Gastrocnemius medialis (tissue), 4 donors: ENCODE data around the gene SUPT7L. TPM values are rescaled to one million over a fixed set of nuclear protein-coding genes. Genes with fewer than 3 reads are reported as not detected.

ENCODE experiments used
- ATAC-seq, 2 donors: fragments of 150-250 bp; one replicate each; pipeline ENCODE4 v1.9.1; 2016
- DNase-seq, 2 donors: peaks; one replicate each; pipeline ENCODE4 v3.0.0-alpha.2; 2019
- H3K27ac ChIP-seq, 4 donors: fragments of 200-600 bp; sonication (generic); 1 replicate in 1 of 4; 2 replicates in 3 of 4; pipeline ENCODE4 v1.5.1; 2016 to 2018; ENCODE audit warnings: mild to moderate bottlenecking in 2 of 4, moderate library complexity in 1 of 4
- H3K27me3 ChIP-seq, 3 donors: fragments of 200-600 bp; sonication (generic) in 2 of 3; 1 replicate in 1 of 3; 2 replicates in 2 of 3; pipeline versions ENCODE4 v1.5.1 to v1.6.0; 2016 to 2019; ENCODE audit warnings: mild to moderate bottlenecking in 1 of 3, moderate library complexity in 1 of 3
- H3K36me3 ChIP-seq, 2 donors: fragments of 200-600 bp; sonication (generic) in 1 of 2; one replicate each; pipeline ENCODE4 v1.5.1; 2017 to 2018
- H3K4me1 ChIP-seq, 2 donors: fragments of 200-600 bp; sonication (generic) in 1 of 2; one replicate each; pipeline ENCODE4 v1.5.1; 2016 to 2017; ENCODE audit warnings: mild to moderate bottlenecking in 2 of 2
- H3K4me3 ChIP-seq, 4 donors: fragments of 200-600 bp; sonication (generic) in 3 of 4; 1 replicate in 1 of 4; 2 replicates in 3 of 4; pipeline ENCODE4 v1.5.1; 2016 to 2019; ENCODE audit warnings: mild to moderate bottlenecking in 2 of 4
- H3K9me3 ChIP-seq, 3 donors: fragments of 200-600 bp; sonication (generic) in 2 of 3; 1 replicate in 1 of 3; 2 replicates in 2 of 3; pipeline ENCODE4 v1.5.1; 2016 to 2019
- POLR2A ChIP-seq, 2 donors: fragments of 450-650 bp; IDR thresholded peaks; one replicate each; pipeline ENCODE4 v1.6.1; 2017; ENCODE audit warnings: antibody characterized with exemption in 2 of 2, mild to moderate bottlenecking in 2 of 2, moderate library complexity in 2 of 2
- in situ Hi-C, 4 donors: fragments of 200-750 bp; cut with MboI; loops; one replicate each; pipeline versions ENCODE4 v1.15.0 to v1.8.0; 2017; ENCODE audit warnings: low sequenced_read_pairs in 4 of 4
- intact Hi-C: fragments of 100-400 bp; cut with DNase I; formaldehyde crosslinking; loops from one replicate; pipeline ENCODE4 v1.15.1; 2023; ENCODE audit warnings: low total_unique reads
- total RNA-seq, 4 donors: library from RNA; depleted of rRNA; stranded (reverse); fragments of >200 nt; gene quantifications; one replicate each; pipeline versions ENCODE4 v1.1.0 to v1.2.3, GENCODE V29; 2016
- TF ChIP-seq, protein P1 (sequence below), 5 experiments: fragments of 450-650 bp in 3 of 5; fragments of 200-600 bp in 2 of 5; sonication (generic) in 2 of 5; IDR thresholded peaks in 4 of 5; conservative IDR thresholded peaks in 1 of 5; 1 replicate in 4 of 5; 2 replicates in 1 of 5; pipeline ENCODE4 v1.5.1; 2016 to 2019; ENCODE audit warnings: antibody characterized with exemption in 5 of 5, mild to moderate bottlenecking in 3 of 5, moderate library complexity in 3 of 5

Gene SUPT7L
- total RNA-seq, 4 donors from 2014 or later: 14.6 to 26.0 (median 21.9) TPM

DNA sequence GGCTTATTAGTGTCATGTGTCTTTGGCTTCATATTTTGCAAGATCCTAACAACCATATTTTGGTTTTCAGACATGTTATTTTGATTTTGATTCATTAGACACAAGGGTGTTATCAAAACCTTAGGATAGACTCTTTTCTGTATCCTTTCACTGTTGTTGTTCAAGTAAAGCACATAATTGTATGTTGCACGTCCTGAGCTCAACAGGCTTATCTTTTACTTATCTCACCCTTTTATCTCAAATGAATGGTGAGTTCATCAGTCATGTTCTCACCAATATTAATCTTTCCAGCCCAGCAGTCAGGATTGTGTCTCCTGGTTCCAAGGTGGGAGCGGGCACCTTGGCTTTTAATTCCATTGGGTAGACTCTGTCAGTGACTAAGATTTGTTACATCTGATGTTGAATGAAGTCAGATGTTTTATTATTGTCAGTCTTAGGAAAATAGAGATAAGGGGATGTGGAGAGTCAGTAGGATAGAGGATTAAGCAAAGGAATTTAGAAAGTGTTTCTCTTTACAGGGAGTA, 22.6 kb downstream of the SUPT7L start:
- intact Hi-C loops: no loop called here
- H3K27me3 ChIP-seq: no peaks in the 10 kb centered on the region
- H3K9me3 ChIP-seq: no peaks in the 10 kb centered on the region
- TF ChIP-seq, protein P1, sequence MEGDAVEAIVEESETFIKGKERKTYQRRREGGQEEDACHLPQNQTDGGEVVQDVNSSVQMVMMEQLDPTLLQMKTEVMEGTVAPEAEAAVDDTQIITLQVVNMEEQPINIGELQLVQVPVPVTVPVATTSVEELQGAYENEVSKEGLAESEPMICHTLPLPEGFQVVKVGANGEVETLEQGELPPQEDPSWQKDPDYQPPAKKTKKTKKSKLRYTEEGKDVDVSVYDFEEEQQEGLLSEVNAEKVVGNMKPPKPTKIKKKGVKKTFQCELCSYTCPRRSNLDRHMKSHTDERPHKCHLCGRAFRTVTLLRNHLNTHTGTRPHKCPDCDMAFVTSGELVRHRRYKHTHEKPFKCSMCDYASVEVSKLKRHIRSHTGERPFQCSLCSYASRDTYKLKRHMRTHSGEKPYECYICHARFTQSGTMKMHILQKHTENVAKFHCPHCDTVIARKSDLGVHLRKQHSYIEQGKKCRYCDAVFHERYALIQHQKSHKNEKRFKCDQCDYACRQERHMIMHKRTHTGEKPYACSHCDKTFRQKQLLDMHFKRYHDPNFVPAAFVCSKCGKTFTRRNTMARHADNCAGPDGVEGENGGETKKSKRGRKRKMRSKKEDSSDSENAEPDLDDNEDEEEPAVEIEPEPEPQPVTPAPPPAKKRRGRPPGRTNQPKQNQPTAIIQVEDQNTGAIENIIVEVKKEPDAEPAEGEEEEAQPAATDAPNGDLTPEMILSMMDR (IDR thresholded peaks at IDR 0.05 in 4 of 5, conservative IDR thresholded peaks at IDR 0.05 in 1 of 5): no peak
- DNase-seq (no peak), ATAC-seq (no peak)
- no peaks in the 10 kb centered on the region for H3K4me1 ChIP-seq
- H3K27ac ChIP-seq: no peak overlapping the region
- no peak overlapping the region for H3K4me3 ChIP-seq
- H3K36me3 ChIP-seq: peaks cover under 1 to 93% of the 10 kb centered on the region in 2 donors
- in situ Hi-C loops: loop anchor here in 1 of 4 donors (25.0 kb wide), 1 partner anchor 178 kb away; no protein-coding TSS in a partner anchor

DNA sequence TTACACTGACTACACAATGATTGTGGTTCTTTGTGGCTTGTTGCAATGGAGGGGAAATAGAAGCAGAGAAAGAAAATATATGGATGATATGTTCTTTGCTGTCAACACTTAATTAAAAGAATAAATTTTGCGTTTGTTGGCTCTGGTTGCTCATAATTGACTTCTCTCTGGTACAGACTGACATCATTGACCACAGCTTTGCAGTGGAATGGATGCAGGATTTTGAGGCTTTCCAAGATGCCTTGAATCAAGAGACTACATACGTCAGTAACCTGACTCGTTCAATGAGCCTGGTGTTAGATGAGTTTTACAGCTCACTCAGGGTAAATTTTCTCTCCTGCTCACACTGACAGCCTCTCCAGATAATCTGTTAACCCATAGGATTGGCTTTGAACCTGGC, 24.7 kb downstream of the SUPT7L start:
- H3K36me3 ChIP-seq: peaks cover 2 to 95% of the 10 kb centered on the region in 2 donors
- TF ChIP-seq, protein P1 (IDR thresholded peaks at IDR 0.05 in 4 of 5, conservative IDR thresholded peaks at IDR 0.05 in 1 of 5): no peak
- TF ChIP-seq POLR2A (IDR thresholded peaks at IDR 0.05): no peak
- no peak for DNase-seq
- H3K4me3 ChIP-seq: no peak overlapping the region
- no peak overlapping the region for H3K27ac ChIP-seq
- H3K27me3 ChIP-seq: no peaks in the 10 kb centered on the region
- in situ Hi-C loops: loop anchor here in 1 of 4 donors (25.0 kb wide), 1 partner anchor 176 kb away; no protein-coding TSS in a partner anchor
- no peak for ATAC-seq
- intact Hi-C loops: no loop called here
- H3K4me1 ChIP-seq: no peaks in the 10 kb centered on the region
- no peaks in the 10 kb centered on the region for H3K9me3 ChIP-seq

DNA sequence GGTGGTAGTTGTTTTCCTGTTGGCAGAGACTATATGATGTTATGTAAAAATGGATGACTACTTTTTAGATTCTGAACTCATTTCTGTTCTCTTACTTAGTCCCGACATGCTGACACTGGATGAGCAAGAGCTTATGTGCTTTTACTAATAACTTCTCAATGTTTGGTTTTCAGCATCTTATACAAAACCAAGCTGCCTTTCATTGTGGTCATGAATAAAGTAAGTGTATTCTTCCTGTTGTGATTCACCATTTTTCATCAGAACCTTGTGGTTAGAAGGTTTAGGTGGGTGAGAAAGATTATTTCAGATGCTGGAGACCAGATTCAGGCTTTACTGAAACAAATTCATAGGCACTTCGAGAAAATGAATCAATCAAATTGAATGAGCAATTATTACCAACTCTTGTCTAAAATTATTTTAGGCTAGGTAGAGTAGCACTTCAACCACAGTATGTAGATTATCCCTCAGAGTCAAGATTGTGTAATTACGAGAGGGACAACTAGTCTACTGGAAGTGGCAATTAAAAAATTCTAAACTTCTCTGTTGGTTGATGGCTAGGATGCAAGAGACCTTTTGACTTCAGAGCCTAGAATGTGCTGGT, 25.3 kb downstream of the SUPT7L start:
- ATAC-seq: no peak
- Histone ChIP-seq H3K36me3 (peaks cover 2 to 96% of the 10 kb centered on the region in 2 donors), H3K4me1 (no peaks in the 10 kb centered on the region), H3K27ac (no peak overlapping the region), H3K4me3 (no peak overlapping the region), H3K9me3 (no peaks in the 10 kb centered on the region), H3K27me3 (no peaks in the 10 kb centered on the region)
- TF ChIP-seq, protein P1 (IDR thresholded peaks at IDR 0.05 in 4 of 5, conservative IDR thresholded peaks at IDR 0.05 in 1 of 5): no peak
- TF ChIP-seq POLR2A (IDR thresholded peaks at IDR 0.05): no peak
- no peak for DNase-seq
- in situ Hi-C loops: loop anchor here in 1 of 4 donors (25.0 kb wide), 1 partner anchor 176 kb away; no protein-coding TSS in a partner anchor
- intact Hi-C loops: no loop called here

DNA sequence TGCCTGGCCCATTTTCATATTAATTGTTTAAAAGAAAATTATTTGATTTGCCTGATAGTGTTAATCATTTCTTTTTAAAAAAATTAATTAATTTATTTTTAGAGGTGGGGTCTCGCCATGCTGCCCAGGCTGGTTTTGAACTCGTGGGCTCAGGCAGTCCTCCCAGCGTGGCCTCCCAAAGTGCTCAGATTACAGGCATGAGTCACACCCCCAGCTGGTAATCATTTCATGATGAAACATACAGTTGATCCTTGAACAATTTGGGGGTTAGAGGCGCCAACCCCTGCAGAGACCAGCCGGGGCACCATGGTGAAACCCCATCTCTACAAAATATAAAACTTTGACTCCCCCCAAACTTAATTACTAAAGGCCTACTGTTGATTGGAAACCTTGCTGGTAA, 26.6 kb downstream of the SUPT7L start:
- H3K27ac ChIP-seq: no peak overlapping the region
- no peaks in the 10 kb centered on the region for H3K4me1 ChIP-seq
- intact Hi-C loops: no loop called here
- H3K9me3 ChIP-seq: no peaks in the 10 kb centered on the region
- H3K36me3 ChIP-seq: peaks cover 2 to 98% of the 10 kb centered on the region in 2 donors
- in situ Hi-C loops: loop anchor here in 1 of 4 donors (25.0 kb wide), 1 partner anchor 174 kb away; no protein-coding TSS in a partner anchor
- DNase-seq (no peak), ATAC-seq (no peak)
- TF ChIP-seq, protein P1 (IDR thresholded peaks at IDR 0.05 in 4 of 5, conservative IDR thresholded peaks at IDR 0.05 in 1 of 5): no peak
- no peak for TF ChIP-seq POLR2A (IDR thresholded peaks at IDR 0.05)
- H3K4me3 ChIP-seq: no peak overlapping the region
- H3K27me3 ChIP-seq: no peaks in the 10 kb centered on the region
